GM21526 (cell line): Measurements from ENCODE around the gene PLD5.
"Not testable (repeated sequence)": the region's sequence is repeated elsewhere in the genome, so short reads cannot be mapped to it uniquely, and the experiment has no call there.

ENCODE experiments used
- ATAC-seq: cut with Tn5 transposase; IDR thresholded peaks from one replicate; pipeline ENCODE4 v1.9.1; 2021; ENCODE audit warnings: moderate library complexity; ENCODE audit not compliant: unreplicated experiment, low FRiP score

The PLD5 gene

DNA sequence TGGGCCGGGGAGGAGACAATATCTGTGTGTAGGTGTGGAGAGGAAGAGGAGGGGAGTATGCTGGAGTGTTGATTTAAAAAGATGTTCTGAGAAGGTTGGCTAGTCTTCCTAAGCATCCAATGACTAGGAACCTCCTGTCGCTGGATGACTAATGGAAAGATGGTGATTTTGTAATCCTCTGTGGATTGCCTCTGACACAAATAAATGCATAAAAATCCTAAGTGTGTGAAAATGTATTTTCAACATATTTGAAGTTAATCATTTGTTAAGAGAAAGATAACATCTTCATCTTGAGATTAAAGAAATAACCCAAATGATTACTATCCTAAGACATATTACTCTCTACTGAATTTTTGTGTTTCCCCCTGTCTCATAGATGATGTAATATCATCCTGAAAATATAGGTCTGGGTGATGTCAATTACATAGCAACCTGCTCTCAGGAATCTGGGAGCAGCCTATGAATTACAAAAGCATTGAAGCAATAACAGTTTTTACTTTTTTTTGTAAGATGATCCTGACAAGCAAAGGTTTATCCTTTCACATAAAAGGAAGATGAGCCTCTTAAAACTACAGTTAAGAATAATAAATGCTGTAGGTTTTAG, 305.1 kb downstream of the PLD5 start:
- no peak for ATAC-seq

DNA sequence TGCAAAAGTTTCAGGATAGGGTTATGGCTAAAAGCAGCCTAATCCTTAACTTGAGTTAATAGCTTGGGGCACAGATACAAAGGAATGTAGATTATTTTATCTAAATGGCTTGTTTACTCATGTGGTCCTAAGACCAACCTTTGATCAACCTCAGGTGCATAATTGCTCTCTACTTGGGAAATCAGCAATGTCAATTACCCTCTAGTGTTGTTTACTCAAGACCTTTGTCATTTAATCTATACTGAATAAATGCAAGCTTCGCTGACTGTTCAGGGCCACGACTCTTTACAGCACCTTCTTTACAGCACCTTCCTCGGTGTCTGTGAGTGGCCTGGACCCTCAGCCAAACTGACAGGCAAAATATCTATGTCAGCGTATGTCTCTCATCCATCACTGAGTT, 308.1 kb downstream of the PLD5 start:
- no peak for ATAC-seq

DNA sequence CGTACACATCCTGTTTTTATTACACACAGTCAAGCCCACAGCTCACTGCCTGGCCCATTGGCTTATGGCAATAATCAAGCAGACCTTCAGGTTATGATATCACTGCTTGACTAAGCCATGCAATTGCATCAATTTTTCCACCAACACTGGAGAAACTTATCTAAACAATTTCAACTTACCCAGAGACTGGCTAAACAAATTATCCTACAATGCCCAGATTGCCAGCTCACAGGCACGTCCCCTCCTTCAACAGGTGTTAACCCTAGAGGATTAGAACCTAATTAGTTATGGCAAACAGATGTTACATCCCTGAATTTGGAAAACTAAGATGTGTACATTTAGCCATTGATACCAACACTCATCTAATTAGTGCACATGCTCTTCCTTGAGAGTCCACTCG, 310.0 kb downstream of the PLD5 start:
- ATAC-seq, result not testable (repeated sequence)

DNA sequence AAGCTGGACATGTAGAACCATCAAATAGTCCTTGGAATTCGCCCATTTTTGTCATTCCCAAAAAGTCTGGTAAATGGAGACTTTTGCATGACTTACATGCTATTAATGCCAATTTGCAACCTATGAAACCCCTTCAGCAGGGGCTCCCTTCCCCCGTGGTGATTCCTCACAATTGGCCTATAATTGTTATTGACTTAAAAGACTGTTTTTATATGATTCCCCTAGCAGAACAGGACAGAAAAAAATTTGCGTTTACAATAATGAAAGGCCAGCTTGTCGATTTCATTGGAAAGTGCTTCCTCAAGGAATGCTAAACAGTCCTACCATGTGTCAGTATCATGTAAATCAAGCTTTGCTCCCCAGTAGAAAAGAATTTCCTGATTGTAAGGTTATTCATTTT, 311.5 kb downstream of the PLD5 start:
- ATAC-seq, result not testable (repeated sequence)

DNA sequence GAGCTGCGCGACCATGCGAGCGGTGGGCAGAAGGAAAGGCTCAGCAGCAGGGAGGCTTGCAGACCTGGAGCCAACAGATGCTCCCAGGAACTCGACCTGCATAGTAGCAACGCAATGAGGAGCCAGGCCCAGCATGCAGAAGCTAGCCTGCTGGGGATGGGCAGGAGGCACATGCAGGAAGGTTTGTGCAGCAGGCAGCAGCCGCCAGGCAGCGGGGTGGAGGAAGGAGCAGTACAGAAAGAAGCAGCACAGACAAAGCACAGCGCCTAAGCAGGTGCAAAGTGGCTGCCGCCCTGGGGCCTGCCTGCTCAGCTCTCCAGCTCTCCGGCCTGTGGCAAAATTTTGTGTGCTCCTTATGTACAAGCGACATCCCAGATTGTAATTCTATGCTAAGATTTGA, 312.1 kb downstream of the PLD5 start:
- ATAC-seq, result no peak

DNA sequence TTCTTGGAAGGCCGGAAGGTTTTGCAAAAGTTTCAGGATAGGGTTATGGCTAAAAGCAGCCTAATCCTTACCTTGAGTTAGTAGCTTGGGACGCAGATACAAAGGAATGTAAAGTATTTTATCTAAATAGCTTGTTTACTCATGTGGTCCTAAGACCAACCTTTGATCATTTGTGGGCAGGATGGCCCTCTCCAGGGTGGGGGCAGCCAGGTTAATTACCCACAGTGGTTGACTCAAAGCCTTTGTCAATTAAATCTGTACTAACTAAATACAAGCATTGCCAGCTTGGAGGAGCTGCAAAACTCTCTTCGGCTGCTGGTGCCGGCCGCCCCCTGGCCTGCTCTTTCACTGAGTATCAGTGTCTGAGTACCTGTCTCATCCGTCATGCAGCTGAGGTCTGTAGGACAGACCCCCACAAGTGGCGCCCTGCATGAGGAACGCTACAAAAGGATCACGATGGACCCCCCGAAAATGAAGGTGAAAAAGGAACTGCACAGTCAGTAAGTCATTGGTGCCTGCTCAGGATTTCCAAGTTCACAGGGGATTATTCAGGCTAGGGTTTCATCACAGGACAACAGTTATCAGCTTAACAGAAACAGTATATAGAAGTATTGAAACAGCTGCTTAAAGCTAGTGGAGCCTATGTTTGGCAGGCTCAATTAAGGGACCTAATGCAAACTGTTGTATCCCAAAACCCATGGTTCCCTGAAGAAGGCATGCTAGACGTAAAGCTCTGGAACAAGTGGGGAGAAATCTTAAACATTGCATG, 313.1 kb downstream of the PLD5 start:
- no peak for ATAC-seq

DNA sequence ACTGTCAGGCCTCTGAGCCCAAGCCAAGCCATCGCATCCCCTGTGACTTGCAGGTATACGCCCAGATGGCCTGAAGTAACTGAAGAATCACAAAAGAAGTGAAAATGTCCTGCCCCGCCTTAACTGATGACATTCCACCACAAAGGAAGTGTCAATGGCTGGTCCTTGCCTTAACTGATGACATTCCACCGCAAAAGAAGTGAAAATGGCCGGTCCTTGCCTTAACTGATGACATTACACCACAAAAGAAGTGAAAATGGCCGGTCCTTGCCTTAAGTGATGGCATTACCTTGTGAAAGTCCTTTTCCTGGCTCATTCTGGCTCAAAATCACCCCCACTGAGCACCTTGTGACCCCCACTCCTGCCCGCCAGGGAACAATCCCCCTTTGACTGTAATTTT, 314.2 kb downstream of the PLD5 start:
- ATAC-seq, result not testable (repeated sequence)

DNA sequence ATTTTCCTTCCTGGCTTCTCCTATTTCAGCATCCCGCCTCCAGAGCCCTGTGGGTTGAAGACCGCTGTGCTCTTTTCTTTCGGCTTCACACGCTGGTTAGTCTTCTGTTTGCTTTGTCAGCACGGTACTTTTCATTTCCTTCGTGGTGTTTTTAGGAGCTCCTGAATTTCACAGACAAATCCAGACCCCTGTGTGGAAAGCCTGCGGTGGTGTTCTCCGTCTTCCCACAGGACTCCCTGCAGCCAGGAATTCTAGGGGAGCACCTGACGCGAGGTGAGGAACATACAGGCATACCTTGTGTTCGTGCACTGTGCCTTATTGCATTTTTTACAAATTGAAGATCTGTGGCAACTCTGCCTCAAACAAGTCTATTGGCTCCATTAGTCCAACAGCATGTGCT, 315.4 kb downstream of the PLD5 start:
- ATAC-seq, result no peak

DNA sequence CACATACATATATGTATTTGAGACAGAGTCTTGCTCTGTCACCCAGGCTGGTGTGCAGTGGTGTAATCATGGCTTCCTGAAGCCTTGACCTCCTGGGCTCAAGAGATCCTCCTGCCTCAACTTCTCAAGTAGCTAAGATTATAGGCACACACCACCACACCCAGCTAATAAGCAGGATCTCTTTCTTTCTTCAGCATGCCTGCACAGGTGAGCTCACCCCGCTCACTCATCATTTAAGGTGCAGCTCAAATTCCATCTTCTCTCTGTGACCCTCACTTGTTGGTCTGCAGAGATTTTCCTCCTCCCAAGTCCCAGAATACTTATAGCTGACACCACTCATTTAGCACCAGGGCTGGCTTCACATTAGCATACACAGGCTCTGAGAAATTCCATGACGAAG, 316.5 kb downstream of the PLD5 start:
- no peak for ATAC-seq

DNA sequence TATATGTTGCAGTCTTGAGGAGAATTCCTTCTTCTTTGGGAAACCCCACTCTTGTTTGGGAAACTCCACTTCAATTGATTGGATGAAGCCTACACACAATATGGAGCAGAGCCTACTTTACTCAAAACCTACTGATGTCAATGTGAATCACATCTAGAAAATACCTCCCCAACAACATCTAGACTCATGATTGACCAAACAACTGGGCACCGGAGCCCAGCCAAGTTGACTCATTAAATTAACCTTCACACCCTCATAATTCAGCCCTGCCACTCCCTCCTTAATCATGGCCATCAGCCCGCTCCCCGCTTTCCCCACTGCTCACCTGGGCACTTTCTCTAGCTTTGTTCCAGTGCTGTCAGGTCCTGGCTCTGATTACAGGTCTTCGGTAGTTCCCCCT, 317.5 kb downstream of the PLD5 start:
- ATAC-seq, result no peak

DNA sequence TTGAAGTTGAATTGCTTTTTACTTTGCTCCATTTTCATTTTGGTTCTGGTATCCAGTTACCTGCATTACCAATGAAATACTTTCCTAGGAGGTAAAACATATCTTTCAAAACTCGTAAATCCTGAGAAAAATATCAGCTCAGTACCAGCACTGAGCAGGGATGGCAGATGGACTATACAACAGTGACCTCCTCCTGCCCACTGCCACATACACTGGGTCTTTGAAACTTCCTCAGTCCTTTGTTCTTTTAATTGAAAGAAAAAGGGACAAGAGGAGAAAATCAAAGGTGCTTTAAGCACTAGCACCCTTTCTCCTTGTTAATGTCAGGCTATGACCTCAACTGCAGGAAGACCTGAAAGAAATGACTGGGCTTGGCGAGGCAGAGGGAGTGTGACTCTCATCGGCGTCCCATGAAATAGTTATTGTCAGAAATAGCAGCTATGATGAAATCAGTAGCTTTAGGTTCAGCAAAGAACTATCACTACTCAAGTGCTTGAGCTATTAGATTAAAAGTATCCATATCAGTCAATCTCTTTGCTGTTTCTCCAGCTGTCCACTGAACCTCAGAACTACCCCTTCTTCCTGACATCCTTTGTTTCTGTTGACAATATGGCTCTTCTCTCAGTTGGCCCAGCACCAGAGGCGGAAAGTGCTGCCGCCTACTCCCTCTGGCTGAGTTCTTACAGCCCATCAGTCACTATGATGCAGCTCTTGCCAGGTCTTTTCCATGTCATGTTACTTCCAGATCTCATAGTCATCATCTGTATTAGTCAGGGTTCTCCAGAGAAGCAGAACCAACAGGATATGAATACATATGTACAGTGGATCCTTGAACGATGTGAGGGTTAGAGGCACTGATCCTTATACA, 318.6 kb downstream of the PLD5 start:
- no peak for ATAC-seq

DNA sequence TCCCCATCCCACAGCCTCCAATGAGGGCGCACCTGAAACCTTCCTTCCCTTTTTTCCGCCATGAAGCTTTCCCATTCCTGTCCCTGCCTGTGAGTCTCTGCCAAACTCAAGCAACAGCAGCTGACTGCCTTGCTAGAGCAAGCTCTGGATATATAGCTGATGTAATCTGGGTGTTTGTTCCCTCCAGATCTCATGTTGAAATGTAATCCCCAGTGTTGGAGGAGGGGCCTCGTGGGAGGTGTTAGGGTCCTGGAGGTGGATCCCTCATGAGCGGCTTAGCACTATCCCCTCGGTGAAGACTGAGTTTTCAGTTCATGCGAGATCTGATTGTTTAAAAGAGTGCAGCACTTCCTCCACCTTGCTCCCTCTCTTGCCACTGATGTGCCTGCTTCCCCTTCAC, 321.2 kb downstream of the PLD5 start:
- ATAC-seq, result no peak

DNA sequence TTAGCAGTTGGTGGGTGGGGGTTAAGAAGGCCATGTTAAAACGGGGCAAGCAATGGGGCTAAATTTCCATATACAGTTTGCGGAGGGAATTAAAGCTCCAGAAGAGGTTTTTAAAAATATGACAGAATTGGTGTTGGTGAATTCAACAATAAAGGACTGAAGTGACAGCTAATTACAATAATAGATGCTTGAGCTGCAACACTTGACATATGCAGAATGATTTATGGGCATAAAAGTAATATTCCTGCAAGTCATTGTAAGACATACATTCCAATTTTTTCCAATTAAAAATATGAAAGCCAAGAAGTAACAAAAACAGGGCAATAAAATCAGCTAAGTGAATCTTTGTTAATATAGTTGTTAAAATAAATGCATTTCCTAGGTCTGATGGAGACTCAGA, 323.4 kb downstream of the PLD5 start:
- ATAC-seq, result no peak

DNA sequence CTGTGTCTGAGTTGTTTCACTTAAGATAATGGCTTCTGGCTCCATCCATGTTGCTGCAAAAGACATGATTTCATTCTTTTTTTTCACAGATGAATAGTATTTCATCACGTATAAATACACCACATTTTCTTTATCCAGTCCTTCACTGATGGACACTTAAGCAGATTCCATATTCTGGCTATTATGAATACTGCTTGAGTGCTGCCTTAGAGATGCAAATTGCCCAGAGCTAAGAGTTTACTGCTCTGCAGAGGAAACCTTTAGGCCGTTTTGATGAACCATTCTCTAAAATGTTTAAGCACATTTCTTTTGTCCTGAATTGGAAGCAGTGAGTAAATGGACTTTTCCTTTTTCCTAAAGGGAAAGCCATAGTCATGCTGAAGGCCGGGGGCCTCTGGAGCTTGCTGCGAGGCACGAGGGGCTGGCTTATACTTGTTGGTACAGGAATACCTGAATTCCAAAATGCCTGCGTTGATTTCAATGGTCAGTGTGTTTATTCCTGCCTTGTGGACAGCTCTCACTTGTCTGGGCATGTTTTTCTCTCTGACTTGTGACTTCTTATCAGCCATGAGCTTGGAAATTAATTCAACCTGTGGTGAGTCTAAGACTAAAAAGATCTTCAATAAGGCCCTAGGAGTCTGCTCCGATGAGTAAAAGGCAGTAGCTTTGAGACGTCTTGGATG, 324.6 kb downstream of the PLD5 start:
- no peak for ATAC-seq

DNA sequence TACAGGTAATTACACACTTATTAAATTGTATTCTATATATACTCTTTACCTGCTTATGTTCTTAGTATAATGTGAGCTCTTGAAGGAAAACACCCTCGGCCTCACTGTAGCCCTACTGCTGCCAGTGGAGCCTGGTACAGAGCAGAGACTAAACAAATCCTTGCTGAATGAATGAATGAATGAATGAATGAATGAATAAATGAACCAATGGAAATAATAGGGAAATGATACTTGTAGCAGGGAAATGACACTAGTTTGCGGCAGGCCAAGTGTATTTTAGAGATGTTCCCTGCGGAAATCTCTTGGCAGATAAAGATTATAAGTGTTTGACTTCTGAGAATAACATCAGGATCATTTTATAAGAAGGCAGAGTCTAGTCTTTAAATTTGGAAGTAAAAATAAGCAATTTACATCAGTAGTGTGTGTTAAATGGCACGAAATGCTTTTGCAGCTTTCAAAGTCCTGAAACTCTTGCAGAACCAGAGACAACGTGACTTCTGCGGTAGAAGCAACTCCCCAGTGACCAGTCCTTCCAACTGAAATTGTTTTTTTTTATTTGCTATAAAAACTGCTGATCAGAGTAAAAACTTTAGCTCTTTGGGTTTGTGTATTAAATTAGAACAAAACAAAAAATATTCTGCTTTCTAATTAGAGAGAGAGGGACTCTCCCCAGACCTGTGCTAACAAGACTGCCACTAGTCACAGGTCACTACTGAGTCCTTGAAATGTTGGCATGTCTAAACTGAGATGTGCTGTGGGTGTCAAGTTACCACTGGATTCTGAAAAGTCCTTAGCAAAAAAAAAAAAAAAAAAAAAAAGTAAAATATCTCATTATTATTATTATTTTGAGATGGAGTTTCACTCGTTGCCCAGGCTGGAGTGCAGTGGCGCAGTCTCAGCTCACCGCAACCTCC, 326.3 kb downstream of the PLD5 start:
- ATAC-seq, result no peak

DNA sequence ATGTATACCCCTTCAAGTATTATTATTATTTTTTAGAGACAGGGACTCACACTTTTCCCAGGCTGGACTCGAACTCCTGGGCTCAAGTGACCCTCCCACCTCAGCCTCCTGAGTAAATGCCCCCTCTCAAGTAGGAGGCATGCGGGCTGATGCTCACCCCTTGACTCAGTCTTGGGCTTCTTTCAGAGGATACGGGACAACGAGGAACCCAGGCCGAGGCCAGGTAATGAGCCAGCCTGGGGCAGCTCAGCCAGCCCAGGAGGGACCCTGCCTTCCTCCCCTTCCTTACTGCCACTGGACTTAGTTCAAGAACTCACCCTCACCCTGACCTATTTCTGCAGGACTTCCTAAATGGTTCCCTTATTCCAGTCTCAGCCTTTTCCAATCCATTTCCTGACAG, 327.6 kb downstream of the PLD5 start:
- no peak for ATAC-seq

DNA sequence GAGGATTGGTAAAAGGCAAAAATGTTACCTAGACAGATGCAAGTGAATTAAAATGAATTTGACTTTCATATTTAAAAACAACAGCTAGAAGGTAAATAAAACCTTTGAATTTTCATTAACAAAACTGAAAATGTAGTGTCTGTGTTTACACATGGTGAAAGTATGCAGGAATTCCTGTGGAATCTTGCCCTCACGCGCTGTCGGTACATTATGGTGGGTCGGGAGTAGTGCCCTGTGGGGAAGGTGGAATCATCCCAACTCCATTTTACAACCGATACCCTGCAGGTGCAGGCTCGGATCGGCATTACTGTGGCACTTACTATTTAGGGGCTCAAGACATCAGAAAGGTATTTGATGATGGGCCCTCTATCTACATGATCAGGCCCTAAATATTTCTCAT, 328.4 kb downstream of the PLD5 start:
- ATAC-seq, result no peak

DNA sequence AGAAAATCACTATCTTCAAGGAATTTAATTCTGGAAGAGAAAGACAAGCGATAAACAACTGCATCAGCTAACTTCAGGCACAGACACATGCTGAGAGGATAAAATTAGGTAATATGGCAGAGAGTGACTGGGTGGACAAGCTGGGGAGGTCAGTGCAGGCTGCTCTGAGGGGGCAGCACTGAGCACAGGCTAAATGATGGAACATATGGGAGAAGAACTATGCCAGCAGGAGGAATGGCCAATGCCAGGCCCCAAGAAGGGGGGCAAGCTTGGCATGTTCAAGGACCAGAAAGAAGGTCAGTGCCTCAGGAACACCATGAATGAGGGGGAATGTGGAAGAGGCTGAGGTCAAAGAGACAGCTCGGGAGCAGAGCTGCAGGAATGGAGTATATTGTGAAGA, 334.9 kb downstream of the PLD5 start:
- no peak for ATAC-seq

DNA sequence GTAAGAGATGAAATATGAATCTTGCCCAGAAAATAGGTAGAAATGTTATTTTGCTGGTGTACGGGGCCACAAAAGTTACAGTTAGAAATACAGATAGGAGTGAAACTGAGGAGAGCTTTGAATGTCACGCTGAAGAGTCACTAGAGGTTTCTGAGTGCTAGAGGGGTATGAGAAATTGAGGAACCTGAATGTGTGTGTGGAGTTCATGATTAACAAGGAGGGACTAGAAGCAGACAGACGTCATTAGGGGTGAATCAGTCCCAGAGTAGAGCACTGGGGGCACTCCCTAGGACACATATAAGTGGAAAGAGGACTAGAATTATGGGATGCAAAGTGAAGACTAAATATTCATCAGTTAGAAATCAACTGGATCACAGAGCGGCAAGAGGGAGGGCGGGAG, 336.7 kb downstream of the PLD5 start:
- peak; percentile 41 for ATAC-seq

DNA sequence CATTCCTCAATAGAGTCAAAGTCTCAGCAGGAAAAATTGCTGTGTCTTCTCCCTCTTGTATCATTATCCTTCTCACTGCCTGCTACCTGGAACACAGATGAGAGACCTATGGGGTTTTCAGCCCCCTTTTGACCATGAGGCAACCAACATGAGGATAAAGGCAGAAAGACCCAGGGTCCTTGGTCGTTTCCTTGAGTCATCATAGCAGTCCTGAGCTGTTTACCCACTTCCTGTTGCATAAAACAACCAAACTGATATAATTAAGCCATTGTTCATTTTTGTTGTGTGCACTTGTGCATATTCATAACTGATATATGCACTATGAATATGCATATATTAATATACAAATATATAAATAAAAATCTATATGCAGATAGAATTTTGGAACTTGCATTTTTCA, 337.3 kb downstream of the PLD5 start:
- no peak for ATAC-seq
